HUES6 (cell line): Measurements from ENCODE around the gene KLHL36.

Experiments used
- H3K27ac ChIP-seq: 2 replicates; pipeline ENCODE4 v1.7.0; 2013; ENCODE audit warnings: low read depth, mild to moderate bottlenecking, low read length, inconsistent platforms
- H3K27me3 ChIP-seq: 2 replicates; pipeline ENCODE4 v1.6.1; 2013; ENCODE audit warnings: low read length; ENCODE audit not compliant: control insufficient read depth, insufficient read depth
- H3K36me3 ChIP-seq: 2 replicates; pipeline ENCODE4 v1.6.1; 2013; ENCODE audit warnings: low read length; ENCODE audit not compliant: control insufficient read depth, insufficient read depth
- H3K4me1 ChIP-seq: 2 replicates; pipeline ENCODE4 v1.6.1; 2013; ENCODE audit warnings: low read length; ENCODE audit not compliant: control insufficient read depth, insufficient read depth
- H3K4me3 ChIP-seq: 2 replicates; pipeline ENCODE4 v1.5.1; 2013; ENCODE audit warnings: low read depth, low read length
- H3K9ac ChIP-seq: one replicate; pipeline ENCODE4 v1.6.1; 2013; ENCODE audit warnings: mild to moderate bottlenecking, low read length
- H3K9me3 ChIP-seq: 2 replicates; pipeline ENCODE4 v1.6.1; 2013; ENCODE audit warnings: low read depth, low read length; ENCODE audit not compliant: control insufficient read depth, insufficient read depth

Gene KLHL36

GRCh38 chr16:84647828-84648594, at the start of gene KLHL36:
Gene KLHL36, plus strand, starts transcription at chr16:84648511. Its CDS starts 2,357 bp downstream, at chr16:84650868.
- Histone ChIP-seq H3K4me1 (peaks cover 8% of the 10 kb centered on the region), H3K9ac (peak within 1 kb of the TSS; percentile 46), H3K36me3 (peaks cover 5% of the 10 kb centered on the region), H3K4me3 (peak within 1 kb of the TSS; percentile 75), H3K27me3 (peaks cover 22% of the 10 kb centered on the region), H3K27ac (no peak within 1 kb of the TSS), H3K9me3 (no peaks in the 10 kb centered on the region)

GRCh38 chr16:84599521-84600202, 48.6 kb upstream of the KLHL36 start:
- H3K9ac ChIP-seq = no peak overlapping the region
- no peaks in the 10 kb centered on the region for H3K36me3 ChIP-seq
- H3K4me3 ChIP-seq = peak overlapping the region; percentile 1; the same call in 1 of the 2 replicates
- H3K27ac ChIP-seq = no peak overlapping the region; the same call in 1 of the 2 replicates
- peaks cover 57% of the 10 kb centered on the region for H3K4me1 ChIP-seq
- no peaks in the 10 kb centered on the region for H3K9me3 ChIP-seq
- H3K27me3 ChIP-seq = no peaks in the 10 kb centered on the region

- Histone ChIP-seq H3K27me3 (no peaks in the 10 kb centered on the region), H3K4me1 (peaks cover 57% of the 10 kb centered on the region), H3K36me3 (no peaks in the 10 kb centered on the region), H3K4me3 (no peak overlapping the region), H3K9me3 (0 out of 2 replicates have a peak, but pooled peaks cover 2% of the 10 kb centered on the region), H3K9ac (no peak overlapping the region), H3K27ac (no peak overlapping the region)
Observed at GRCh38 chr16:84600343-84601229, 47.7 kb upstream of the KLHL36 start.

DNA sequence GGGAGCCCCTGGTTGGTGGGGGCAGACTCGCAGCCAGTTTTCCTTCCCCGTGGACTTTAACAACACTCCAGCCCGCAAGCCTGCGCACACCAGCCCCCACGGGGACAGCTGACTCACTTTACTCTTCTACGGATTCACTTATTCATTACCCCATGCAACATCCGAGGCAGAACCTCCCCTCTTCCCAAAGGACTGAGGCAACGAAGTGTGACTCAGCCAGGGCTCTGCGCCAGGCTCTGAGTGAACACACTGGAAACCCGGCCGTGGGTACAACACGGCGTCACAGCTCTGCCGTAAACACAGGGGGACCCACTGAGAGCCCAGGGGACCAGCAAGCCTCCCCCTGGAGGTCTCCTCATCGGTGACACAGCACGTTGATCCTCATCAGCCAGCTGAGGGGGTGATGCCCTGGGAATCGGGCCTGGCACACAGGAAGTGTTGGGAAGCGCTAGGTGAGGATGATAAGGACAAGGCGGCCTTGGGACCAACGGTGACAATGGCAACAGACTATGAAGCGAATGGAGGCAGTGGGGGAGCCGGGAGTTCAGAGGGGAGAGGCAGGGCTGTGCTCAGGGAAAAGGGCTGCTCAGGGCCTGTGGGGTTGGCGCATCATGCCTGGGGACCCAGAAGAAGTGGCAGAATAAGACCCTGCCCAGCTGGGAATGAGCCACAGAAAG, 45.0 kb upstream of the KLHL36 start:
- Histone ChIP-seq H3K4me1 (peaks cover 45% of the 10 kb centered on the region), H3K9ac (peak overlapping the region; percentile 37), H3K36me3 (peaks cover 10% of the 10 kb centered on the region; the same call in 1 of the 2 replicates), H3K9me3 (peaks cover 4% of the 10 kb centered on the region; the same call in 1 of the 2 replicates), H3K27me3 (no peaks in the 10 kb centered on the region), H3K4me3 (no peak overlapping the region), H3K27ac (no peak overlapping the region)

DNA sequence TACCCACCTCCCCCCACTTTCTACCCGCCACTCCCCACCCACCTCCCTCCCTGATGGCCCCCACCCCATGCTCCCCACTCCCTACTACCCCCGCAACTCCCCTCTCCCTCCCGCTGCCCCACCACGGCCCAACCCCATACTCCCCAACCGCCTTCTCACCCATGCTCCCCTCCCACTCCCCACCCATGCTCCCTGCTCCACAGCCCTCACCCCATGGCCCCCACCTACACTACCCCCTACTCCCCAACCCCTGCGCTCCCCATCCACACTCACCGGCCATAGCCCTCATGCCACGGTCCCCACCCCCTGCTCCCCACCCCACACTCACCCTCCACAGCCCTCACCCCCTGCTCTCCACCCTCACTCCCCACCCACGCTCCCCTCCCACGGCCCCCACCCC, 44.4 kb upstream of the KLHL36 start:
- Histone ChIP-seq H3K4me3 (no peak overlapping the region), H3K9me3 (peaks cover 4% of the 10 kb centered on the region; the same call in 1 of the 2 replicates), H3K4me1 (peaks cover 43% of the 10 kb centered on the region), H3K27ac (no peak overlapping the region), H3K9ac (no peak overlapping the region), H3K27me3 (no peaks in the 10 kb centered on the region), H3K36me3 (peaks cover 10% of the 10 kb centered on the region; the same call in 1 of the 2 replicates)

DNA sequence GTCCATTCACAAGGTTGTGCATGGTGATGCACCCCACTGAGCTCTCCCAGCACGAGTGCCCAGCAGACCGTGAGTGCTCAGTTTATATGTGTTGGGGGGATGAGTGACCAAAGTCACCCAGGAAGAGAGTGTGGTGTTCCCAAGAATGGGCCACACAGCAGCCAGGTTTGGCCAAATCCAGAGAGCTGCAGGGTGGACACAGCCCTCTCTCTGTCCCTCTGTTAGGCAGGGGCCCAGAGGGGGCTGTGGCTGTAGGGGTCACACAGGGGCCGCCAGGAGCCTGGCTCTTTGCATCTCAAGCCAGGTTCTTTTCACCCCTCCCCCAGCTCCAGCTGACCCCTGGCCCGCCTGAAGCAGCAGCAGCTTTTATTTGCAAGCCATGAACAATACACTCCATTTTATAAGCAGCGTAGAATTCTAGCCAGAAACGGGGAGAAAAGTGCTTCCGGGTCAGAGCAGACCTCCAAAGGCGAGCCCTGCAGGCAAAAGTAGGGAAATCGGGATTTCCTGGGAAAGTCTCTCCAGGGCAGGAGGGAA, 43.8 kb upstream of the KLHL36 start:
- Histone ChIP-seq H3K36me3 (peaks cover 10% of the 10 kb centered on the region; the same call in 1 of the 2 replicates), H3K27me3 (no peaks in the 10 kb centered on the region), H3K4me3 (no peak overlapping the region), H3K9me3 (peaks cover 4% of the 10 kb centered on the region; the same call in 1 of the 2 replicates), H3K4me1 (peaks cover 37% of the 10 kb centered on the region), H3K27ac (no peak overlapping the region), H3K9ac (no peak overlapping the region)

DNA sequence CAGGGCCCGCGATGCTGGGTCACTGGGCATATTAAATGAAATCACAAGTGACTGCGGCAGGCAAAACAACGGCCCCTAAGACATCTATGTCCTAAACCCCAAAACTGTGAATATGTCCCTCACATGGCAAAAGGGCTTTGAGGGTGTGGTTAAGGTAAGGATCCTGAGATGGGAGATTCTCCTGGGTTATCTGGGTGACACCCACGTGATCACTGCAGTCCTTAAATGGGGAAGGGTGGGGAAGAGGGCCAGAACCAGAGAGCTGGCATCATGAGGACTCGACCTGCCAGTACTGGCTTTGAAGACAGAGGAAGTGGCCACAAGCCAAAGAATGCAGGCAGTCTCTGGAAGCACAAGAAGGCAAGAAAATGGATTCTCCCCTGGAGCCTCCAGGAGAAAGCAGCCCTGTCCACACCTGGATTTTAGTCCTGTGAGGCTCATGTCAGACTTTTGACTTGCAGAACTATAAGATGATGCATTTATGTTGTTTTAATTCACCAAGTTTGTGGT, 42.9 kb upstream of the KLHL36 start:
- peaks cover 14% of the 10 kb centered on the region; the same call in 1 of the 2 replicates for H3K36me3 ChIP-seq
- no peak overlapping the region for H3K4me3 ChIP-seq
- H3K9me3 ChIP-seq = peaks cover 4% of the 10 kb centered on the region; the same call in 1 of the 2 replicates
- H3K9ac ChIP-seq = no peak overlapping the region
- H3K4me1 ChIP-seq = peaks cover 30% of the 10 kb centered on the region
- H3K27ac ChIP-seq = no peak overlapping the region
- H3K27me3 ChIP-seq = no peaks in the 10 kb centered on the region

DNA sequence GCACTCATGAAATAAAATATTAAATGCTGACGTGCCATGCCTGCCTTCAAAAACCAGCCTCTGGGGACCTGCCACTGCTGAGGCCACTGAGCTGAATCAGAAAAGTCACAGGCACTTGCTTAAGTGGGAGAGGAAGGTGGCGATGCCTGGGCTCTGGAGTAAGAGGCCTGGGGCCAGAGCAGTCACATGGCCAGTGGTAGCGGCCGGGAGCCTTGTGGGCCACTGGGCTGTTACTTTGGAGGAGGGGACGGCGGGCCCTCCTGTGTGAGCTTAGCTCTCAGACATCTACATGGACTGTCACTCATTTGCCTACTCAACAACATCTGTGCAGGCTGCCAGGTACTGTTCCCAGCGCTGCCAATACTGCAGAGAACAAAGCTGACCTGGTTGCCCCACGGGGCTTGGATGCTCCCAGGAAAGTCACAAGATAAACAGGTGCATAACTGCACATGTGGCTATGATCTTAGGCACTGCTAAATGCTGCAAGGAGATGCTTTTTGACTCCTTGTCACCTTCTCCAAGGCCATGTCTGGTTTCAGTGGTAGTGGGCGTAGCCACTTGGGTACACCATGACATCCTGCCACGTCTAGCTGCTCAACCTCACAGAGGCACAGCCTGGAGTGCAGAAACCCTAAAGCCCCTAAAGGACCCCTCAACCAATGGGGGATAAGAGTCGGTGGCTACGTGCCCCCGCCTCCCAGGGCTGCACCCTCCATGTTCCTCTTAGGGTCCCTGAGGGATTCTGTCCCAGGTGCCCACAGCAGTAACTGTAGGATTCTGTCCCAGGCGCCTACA, 42.0 kb upstream of the KLHL36 start:
- H3K4me1 ChIP-seq = peaks cover 21% of the 10 kb centered on the region
- H3K9ac ChIP-seq = no peak overlapping the region
- no peaks in the 10 kb centered on the region for H3K27me3 ChIP-seq
- no peak overlapping the region for H3K4me3 ChIP-seq
- H3K36me3 ChIP-seq = peaks cover 20% of the 10 kb centered on the region; the same call in 1 of the 2 replicates
- peaks cover 4% of the 10 kb centered on the region; the same call in 1 of the 2 replicates for H3K9me3 ChIP-seq
- no peak overlapping the region for H3K27ac ChIP-seq

- no peak overlapping the region for H3K9ac ChIP-seq
- H3K4me3 ChIP-seq = no peak overlapping the region
- peaks cover 26% of the 10 kb centered on the region for H3K36me3 ChIP-seq
- H3K4me1 ChIP-seq = peaks cover 20% of the 10 kb centered on the region
- H3K9me3 ChIP-seq = peaks cover 4% of the 10 kb centered on the region; the same call in 1 of the 2 replicates
- no peak overlapping the region for H3K27ac ChIP-seq
- no peaks in the 10 kb centered on the region for H3K27me3 ChIP-seq
Observed at GRCh38 chr16:84607061-84607460, 41.2 kb upstream of the KLHL36 start.
